ENCODE data around the gene BTAF1. TPM values are rescaled to one million over a fixed set of nuclear protein-coding genes. Genes with fewer than 3 reads are reported as not detected.

Gene BTAF1
- total RNA-seq, 1 donor from 2014 or later: 30.0 TPM

DNA sequence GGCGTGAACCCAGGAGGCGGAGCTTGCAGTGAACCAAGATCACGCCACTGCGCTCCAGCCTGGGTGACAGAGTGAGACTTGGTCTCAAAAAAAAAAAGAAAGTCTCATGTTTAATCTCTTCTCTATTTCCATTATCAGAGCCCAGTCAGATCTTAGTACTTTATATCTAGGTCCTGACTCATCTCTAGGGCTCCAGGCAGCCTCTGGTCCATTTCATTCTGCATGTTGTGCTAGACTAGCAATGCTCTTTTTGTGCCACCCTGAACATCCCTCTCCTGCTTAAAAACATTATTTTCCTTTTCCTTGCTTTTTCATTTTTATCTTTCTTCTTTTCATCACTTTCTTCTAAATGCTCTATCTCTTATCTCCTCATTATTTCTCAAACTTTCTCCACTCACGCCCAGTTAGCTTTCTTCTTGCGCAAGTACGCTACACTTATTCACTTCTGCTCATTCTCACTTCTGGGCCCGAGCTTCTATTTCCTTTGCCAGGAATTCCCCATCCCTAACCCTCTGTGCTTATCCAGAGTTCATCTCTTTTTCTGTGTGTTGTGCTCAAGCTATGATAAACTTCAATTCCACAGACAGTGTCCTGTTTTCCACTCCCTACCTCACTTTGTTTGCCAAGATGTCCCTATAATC is 63.9 kb downstream of the BTAF1 start:
- Mint-ChIP-seq H3K27ac (ENCODE audit: unreplicated experiment) (peak overlapping the region; percentile 2), H3K4me3 (ENCODE audit: unreplicated experiment) (peak overlapping the region; percentile 1), H3K4me1 (ENCODE audit: unreplicated experiment) (peaks cover 16% of the 10 kb centered on the region), H3K36me3 (ENCODE audit: low read depth, unreplicated experiment) (peaks cover 9% of the 10 kb centered on the region), H3K9me3 (ENCODE audit: unreplicated experiment) (no peaks in the 10 kb centered on the region), H3K27me3 (ENCODE audit: unreplicated experiment) (no peaks in the 10 kb centered on the region)
- DNase-seq (ENCODE audit: low spot score): no peak
- TF ChIP-seq, protein P1, sequence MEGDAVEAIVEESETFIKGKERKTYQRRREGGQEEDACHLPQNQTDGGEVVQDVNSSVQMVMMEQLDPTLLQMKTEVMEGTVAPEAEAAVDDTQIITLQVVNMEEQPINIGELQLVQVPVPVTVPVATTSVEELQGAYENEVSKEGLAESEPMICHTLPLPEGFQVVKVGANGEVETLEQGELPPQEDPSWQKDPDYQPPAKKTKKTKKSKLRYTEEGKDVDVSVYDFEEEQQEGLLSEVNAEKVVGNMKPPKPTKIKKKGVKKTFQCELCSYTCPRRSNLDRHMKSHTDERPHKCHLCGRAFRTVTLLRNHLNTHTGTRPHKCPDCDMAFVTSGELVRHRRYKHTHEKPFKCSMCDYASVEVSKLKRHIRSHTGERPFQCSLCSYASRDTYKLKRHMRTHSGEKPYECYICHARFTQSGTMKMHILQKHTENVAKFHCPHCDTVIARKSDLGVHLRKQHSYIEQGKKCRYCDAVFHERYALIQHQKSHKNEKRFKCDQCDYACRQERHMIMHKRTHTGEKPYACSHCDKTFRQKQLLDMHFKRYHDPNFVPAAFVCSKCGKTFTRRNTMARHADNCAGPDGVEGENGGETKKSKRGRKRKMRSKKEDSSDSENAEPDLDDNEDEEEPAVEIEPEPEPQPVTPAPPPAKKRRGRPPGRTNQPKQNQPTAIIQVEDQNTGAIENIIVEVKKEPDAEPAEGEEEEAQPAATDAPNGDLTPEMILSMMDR (IDR thresholded peaks at IDR 0.05; ENCODE audit: unreplicated experiment): no peak

DNA sequence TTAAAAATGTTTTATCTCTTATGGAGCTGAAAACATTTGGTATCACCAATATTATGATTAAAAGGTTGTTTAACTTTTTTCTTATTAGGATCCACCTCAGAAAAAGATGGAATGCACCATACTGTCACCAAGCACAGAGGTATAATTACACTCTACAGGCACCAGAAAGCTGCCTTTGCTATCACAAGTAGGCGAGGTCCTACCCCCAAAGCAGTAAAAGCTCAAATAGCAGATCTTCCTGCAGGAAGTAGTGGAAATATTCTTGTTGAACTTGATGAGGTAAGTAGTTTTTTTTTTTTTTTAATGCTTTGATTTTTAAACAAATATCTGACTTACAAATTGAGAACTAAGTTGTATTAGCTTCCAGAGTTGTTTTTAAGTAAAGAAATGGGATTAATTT is 68.5 kb downstream of the BTAF1 start:
- Mint-ChIP-seq H3K9me3 (ENCODE audit: unreplicated experiment) (no peaks in the 10 kb centered on the region), H3K27me3 (ENCODE audit: unreplicated experiment) (no peaks in the 10 kb centered on the region), H3K4me3 (ENCODE audit: unreplicated experiment) (no peak overlapping the region), H3K27ac (ENCODE audit: unreplicated experiment) (no peak overlapping the region), H3K36me3 (ENCODE audit: low read depth, unreplicated experiment) (no peaks in the 10 kb centered on the region), H3K4me1 (ENCODE audit: unreplicated experiment) (peaks cover 6% of the 10 kb centered on the region)
- no peak for DNase-seq (ENCODE audit: low spot score)
- TF ChIP-seq, protein P1 (IDR thresholded peaks at IDR 0.05; ENCODE audit: unreplicated experiment): no peak

DNA sequence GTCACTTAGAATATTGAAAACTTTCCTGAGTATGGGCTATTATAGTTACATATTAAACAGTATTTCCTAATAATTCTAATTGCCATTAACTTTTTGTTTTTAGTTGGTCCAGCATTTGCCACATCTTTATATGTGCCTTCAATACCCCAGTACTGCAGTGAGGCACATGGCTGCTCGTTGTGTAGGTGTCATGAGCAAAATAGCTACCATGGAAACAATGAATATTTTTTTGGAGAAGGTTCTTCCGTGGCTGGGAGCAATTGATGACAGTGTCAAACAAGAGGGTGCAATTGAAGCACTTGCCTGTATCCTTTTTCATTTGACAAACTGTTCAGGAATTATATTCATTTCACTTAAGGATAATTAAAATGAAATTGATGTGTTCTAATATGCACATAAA is 72.7 kb downstream of the BTAF1 start:
- H3K9me3 Mint-ChIP-seq (ENCODE audit: unreplicated experiment): no peaks in the 10 kb centered on the region
- no peak for DNase-seq (ENCODE audit: low spot score)
- peaks cover 2% of the 10 kb centered on the region for H3K27me3 Mint-ChIP-seq (ENCODE audit: unreplicated experiment)
- H3K4me3 Mint-ChIP-seq (ENCODE audit: unreplicated experiment): no peak overlapping the region
- H3K4me1 Mint-ChIP-seq (ENCODE audit: unreplicated experiment): no peaks in the 10 kb centered on the region
- TF ChIP-seq, protein P1 (IDR thresholded peaks at IDR 0.05; ENCODE audit: unreplicated experiment): no peak
- H3K27ac Mint-ChIP-seq (ENCODE audit: unreplicated experiment): no peak overlapping the region
- H3K36me3 Mint-ChIP-seq (ENCODE audit: low read depth, unreplicated experiment): peaks cover 9% of the 10 kb centered on the region

DNA sequence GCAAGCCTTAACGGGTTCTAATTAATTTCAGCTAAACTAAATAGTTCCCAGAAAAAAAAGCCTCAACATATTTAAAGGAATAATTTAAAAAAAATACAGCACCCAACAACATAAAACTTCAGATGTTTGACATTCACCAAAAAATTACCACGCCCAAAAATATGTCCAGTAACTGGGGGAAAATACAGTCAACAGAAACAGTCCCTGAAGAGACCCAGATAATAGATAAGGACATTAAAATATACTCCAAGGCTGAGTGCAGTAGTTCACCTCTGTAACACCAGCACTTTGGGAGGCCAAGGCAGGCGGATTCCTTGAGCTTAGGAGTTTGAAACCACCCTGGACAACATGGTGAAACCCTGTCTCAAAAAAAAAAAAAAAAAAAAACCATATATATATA is 78.0 kb downstream of the BTAF1 start:
- no peak overlapping the region for H3K27ac Mint-ChIP-seq (ENCODE audit: unreplicated experiment)
- no peak overlapping the region for H3K4me3 Mint-ChIP-seq (ENCODE audit: unreplicated experiment)
- no peak for DNase-seq (ENCODE audit: low spot score)
- peaks cover 2% of the 10 kb centered on the region for H3K27me3 Mint-ChIP-seq (ENCODE audit: unreplicated experiment)
- H3K4me1 Mint-ChIP-seq (ENCODE audit: unreplicated experiment): no peaks in the 10 kb centered on the region
- TF ChIP-seq, protein P1 (IDR thresholded peaks at IDR 0.05; ENCODE audit: unreplicated experiment): no peak
- no peaks in the 10 kb centered on the region for H3K9me3 Mint-ChIP-seq (ENCODE audit: unreplicated experiment)
- peaks cover 24% of the 10 kb centered on the region for H3K36me3 Mint-ChIP-seq (ENCODE audit: low read depth, unreplicated experiment)

DNA sequence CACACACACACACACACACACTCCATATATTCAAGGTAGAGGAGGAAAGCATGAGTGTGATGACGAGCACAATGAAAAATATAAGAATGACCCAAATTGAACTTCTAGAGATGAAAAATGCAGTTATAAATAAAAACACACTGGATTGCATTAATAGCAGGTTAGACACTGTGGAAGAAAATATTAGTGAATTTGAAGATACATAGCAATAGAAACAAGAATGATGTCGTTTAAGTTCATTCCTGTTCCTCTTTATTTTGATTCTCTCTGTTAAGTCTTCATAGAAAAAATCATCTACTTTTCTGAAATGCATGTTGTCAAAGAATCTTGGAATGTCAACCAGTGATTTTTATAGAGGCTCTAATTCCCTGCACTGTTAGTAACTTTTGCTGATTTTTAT is 78.4 kb downstream of the BTAF1 start:
- TF ChIP-seq, protein P1 (IDR thresholded peaks at IDR 0.05; ENCODE audit: unreplicated experiment): no peak
- no peak for DNase-seq (ENCODE audit: low spot score)
- peaks cover 2% of the 10 kb centered on the region for H3K27me3 Mint-ChIP-seq (ENCODE audit: unreplicated experiment)
- H3K36me3 Mint-ChIP-seq (ENCODE audit: low read depth, unreplicated experiment): peaks cover 24% of the 10 kb centered on the region
- no peaks in the 10 kb centered on the region for H3K9me3 Mint-ChIP-seq (ENCODE audit: unreplicated experiment)
- no peak overlapping the region for H3K27ac Mint-ChIP-seq (ENCODE audit: unreplicated experiment)
- H3K4me1 Mint-ChIP-seq (ENCODE audit: unreplicated experiment): no peaks in the 10 kb centered on the region
- H3K4me3 Mint-ChIP-seq (ENCODE audit: unreplicated experiment): no peak overlapping the region
